Measurements from ENCODE around the gene CERCAM. TPM values are rescaled to one million over a fixed set of nuclear protein-coding genes. Genes with fewer than 3 reads are reported as not detected.
"Not testable (repeated sequence)": the region's sequence is repeated elsewhere in the genome, so short reads cannot be mapped to it uniquely, and the experiment has no call there.

Gene CERCAM
- total RNA-seq, 2 experiments from 2014 or later, result 0.33 to 0.57 TPM

DNA sequence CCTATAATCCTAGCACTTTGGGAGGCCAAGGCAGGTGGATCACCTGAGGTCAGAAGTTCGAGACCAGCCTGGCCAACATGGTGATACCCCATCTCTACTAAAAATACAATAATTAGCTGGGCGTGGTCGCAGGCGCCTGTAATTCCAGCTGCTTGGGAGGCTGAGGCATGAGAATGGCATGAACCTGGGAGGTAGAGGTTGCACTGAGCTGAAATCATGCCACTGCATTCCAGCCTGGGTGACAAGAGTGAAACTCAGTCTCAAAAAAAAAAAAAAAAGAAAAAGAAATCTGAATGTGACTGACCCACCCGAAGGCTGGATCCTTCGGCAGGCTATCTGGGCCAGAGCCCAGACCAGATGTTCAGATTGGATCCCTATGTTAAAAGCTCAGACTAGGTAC, 2.7 kb downstream of the CERCAM start:
- H3K9me3 Mint-ChIP-seq; H3K4me1 Mint-ChIP-seq (ENCODE audit: low read depth); H3K27ac Mint-ChIP-seq; H3K36me3 Mint-ChIP-seq (ENCODE audit: low read depth); H3K4me3 Mint-ChIP-seq; intact Hi-C loops (cut with micrococcal nuclease); DNase-seq: not testable (repeated sequence)
- CTCF ChIA-PET, result interaction anchor here (0.6 to 1.5 kb wide), 3 partner anchors 15 to 395 kb away, joined by 3 to 6 read pairs (median 3); partner anchors contain the start of gene ENDOG
- peaks cover 14% of the 10 kb centered on the region for H3K27me3 Mint-ChIP-seq (ENCODE audit: low read depth)

- H3K36me3 Mint-ChIP-seq (ENCODE audit: low read depth), result no peaks in the 10 kb centered on the region
- peaks cover 7% of the 10 kb centered on the region for H3K27me3 Mint-ChIP-seq (ENCODE audit: low read depth)
- DNase-seq, result no peak
- no peak overlapping the region for H3K27ac Mint-ChIP-seq
- intact Hi-C loops (cut with micrococcal nuclease), result no loop called here
- CTCF ChIA-PET, result interaction anchor here (1.0 to 1.5 kb wide), 2 partner anchors 14 to 129 kb away, joined by 3 to 6 read pairs; no protein-coding TSS in a partner anchor
- H3K4me1 Mint-ChIP-seq (ENCODE audit: low read depth), result peaks cover 7% of the 10 kb centered on the region
- no peak overlapping the region for H3K4me3 Mint-ChIP-seq
- H3K9me3 Mint-ChIP-seq, result no peaks in the 10 kb centered on the region
Observed at GRCh38 chr9:128424268-128424780, 3.7 kb downstream of the CERCAM start.

- no peak overlapping the region for H3K27ac Mint-ChIP-seq
- CTCF ChIA-PET, result interaction anchor here (0.6 to 1.3 kb wide), 2 partner anchors 10 to 108 kb away, joined by 3 to 6 read pairs; no protein-coding TSS in a partner anchor
- H3K27me3 Mint-ChIP-seq (ENCODE audit: low read depth), result no peaks in the 10 kb centered on the region
Observed at GRCh38 chr9:128428644-128429512, 8.2 kb downstream of the CERCAM start.

GRCh38 chr9:128429513-128430086, 8.9 kb downstream of the CERCAM start:
- Mint-ChIP-seq H3K9me3 (no peaks in the 10 kb centered on the region), H3K27ac (no peak overlapping the region), H3K27me3 (ENCODE audit: low read depth) (no peaks in the 10 kb centered on the region), H3K36me3 (ENCODE audit: low read depth) (no peaks in the 10 kb centered on the region), H3K4me1 (ENCODE audit: low read depth) (no peaks in the 10 kb centered on the region), H3K4me3 (no peak overlapping the region)
- intact Hi-C loops (cut with micrococcal nuclease), result no loop called here
- CTCF ChIA-PET, result interaction anchor here (0.6 to 1.3 kb wide), 2 partner anchors 9 to 107 kb away, joined by 3 to 6 read pairs; no protein-coding TSS in a partner anchor
- DNase-seq, result no peak

More at GRCh38 chr9:128428644-128429512, 8.2 kb downstream of the CERCAM start:
- Mint-ChIP-seq H3K4me3 (no peak overlapping the region), H3K36me3 (ENCODE audit: low read depth) (no peaks in the 10 kb centered on the region), H3K9me3 (no peaks in the 10 kb centered on the region), H3K4me1 (ENCODE audit: low read depth) (no peaks in the 10 kb centered on the region)
- no peak for DNase-seq
- intact Hi-C loops (cut with micrococcal nuclease), result no loop called here

DNA sequence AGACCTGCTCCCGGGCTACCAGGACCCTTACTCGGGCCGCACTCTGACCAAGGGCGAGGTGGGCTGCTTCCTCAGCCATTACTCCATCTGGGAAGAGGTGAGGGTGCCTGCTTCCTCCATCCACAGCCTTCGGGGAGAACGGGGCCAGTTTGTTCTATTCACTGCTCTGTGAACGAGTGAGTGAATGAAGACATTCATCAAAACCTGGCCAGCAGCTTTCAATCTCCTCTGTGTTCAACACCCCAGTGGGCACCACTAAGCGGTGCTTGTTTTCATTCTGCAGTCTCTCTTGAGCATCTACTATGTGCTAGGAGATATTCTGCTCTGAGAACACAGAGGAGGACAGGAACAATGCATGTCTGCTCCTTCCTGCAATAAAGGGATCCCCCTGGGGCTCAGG, 10.6 kb downstream of the CERCAM start:
- intact Hi-C loops (cut with micrococcal nuclease), result no loop called here
- Mint-ChIP-seq H3K9me3 (no peaks in the 10 kb centered on the region), H3K27ac (no peak overlapping the region), H3K27me3 (ENCODE audit: low read depth) (no peaks in the 10 kb centered on the region), H3K4me1 (ENCODE audit: low read depth) (no peaks in the 10 kb centered on the region), H3K4me3 (no peak overlapping the region), H3K36me3 (ENCODE audit: low read depth) (no peaks in the 10 kb centered on the region)
- DNase-seq, result no peak
- CTCF ChIA-PET, result interaction anchor here (0.6 kb wide), 1 partner anchor 18 kb away, joined by 3 read pairs; no protein-coding TSS in a partner anchor

GRCh38 chr9:128434340-128434739, 13.7 kb downstream of the CERCAM start:
- no peak overlapping the region for H3K27ac Mint-ChIP-seq
- no peaks in the 10 kb centered on the region for H3K4me1 Mint-ChIP-seq (ENCODE audit: low read depth)
- CTCF ChIA-PET, result no interaction called here
- DNase-seq, result no peak
- H3K4me3 Mint-ChIP-seq, result no peak overlapping the region
- no peaks in the 10 kb centered on the region for H3K36me3 Mint-ChIP-seq (ENCODE audit: low read depth)
- intact Hi-C loops (cut with micrococcal nuclease), result no loop called here
- no peaks in the 10 kb centered on the region for H3K27me3 Mint-ChIP-seq (ENCODE audit: low read depth)
- no peaks in the 10 kb centered on the region for H3K9me3 Mint-ChIP-seq

DNA sequence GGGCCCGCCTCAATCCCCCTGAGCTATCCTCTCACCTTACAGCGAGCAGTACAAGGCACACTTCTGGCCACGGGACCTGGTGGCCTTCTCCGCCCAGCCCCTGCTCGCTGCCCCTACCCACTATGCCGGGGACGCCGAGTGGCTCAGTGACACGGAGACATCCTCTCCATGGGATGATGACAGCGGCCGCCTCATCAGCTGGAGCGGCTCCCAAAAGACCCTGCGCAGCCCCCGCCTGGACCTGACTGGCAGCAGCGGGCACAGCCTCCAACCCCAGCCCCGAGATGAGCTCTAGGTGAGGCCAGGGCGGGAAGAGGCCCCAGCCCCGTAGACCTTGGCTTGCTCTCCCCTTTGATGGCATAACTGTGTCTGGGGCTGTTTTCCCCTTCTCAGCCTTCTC, 15.0 kb downstream of the CERCAM start:
- H3K4me1 Mint-ChIP-seq (ENCODE audit: low read depth), result no peaks in the 10 kb centered on the region
- intact Hi-C loops (cut with micrococcal nuclease), result no loop called here
- H3K27me3 Mint-ChIP-seq (ENCODE audit: low read depth), result no peaks in the 10 kb centered on the region
- H3K36me3 Mint-ChIP-seq (ENCODE audit: low read depth), result no peaks in the 10 kb centered on the region
- CTCF ChIA-PET, result interaction anchor here (0.6 to 0.7 kb wide), 2 partner anchors 23 to 326 kb away, joined by 3 read pairs; no protein-coding TSS in a partner anchor
- no peaks in the 10 kb centered on the region for H3K9me3 Mint-ChIP-seq
- DNase-seq, result no peak
- H3K4me3 Mint-ChIP-seq, result no peak overlapping the region
- H3K27ac Mint-ChIP-seq, result no peak overlapping the region

- no peak overlapping the region for H3K27ac Mint-ChIP-seq
- H3K4me1 Mint-ChIP-seq (ENCODE audit: low read depth), result no peaks in the 10 kb centered on the region
- H3K27me3 Mint-ChIP-seq (ENCODE audit: low read depth), result no peaks in the 10 kb centered on the region
- peak; percentile 91 for DNase-seq
- H3K9me3 Mint-ChIP-seq, result no peaks in the 10 kb centered on the region
- no peak overlapping the region for H3K4me3 Mint-ChIP-seq
- CTCF ChIA-PET, result interaction anchor here (0.6 to 1.9 kb wide), 30 partner anchors 9 to 323 kb away, joined by 3 to 14 read pairs (median 4); partner anchors contain the start of genes CERCAM and URM1
- intact Hi-C loops (cut with micrococcal nuclease), result loop anchor here (1.0 kb wide), 1 partner anchor 19 kb away; no protein-coding TSS in a partner anchor
- no peaks in the 10 kb centered on the region for H3K36me3 Mint-ChIP-seq (ENCODE audit: low read depth)
Observed at GRCh38 chr9:128438343-128439109, 17.9 kb downstream of the CERCAM start.

DNA sequence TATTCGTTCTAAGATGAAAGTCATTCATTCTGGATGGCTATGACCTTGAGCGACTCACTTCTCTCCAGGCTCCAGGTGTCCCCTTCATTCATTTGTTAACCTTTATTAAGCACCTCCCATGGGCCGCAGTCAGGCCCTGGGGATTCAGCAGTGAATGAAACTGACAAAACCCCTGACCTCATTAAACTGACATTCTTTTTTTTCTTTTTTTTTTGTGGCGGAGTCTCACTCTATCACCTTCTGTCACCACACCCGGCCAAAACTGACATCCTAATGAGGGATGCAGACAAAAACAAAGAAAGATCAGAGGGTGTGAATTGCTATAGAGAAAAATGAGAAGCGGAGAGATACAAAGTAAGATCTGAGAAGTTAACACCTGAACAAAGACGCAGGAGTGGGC, 18.6 kb downstream of the CERCAM start:
- H3K27ac Mint-ChIP-seq, result no peak overlapping the region
- no peaks in the 10 kb centered on the region for H3K4me1 Mint-ChIP-seq (ENCODE audit: low read depth)
- H3K9me3 Mint-ChIP-seq, result no peaks in the 10 kb centered on the region
- H3K36me3 Mint-ChIP-seq (ENCODE audit: low read depth), result no peaks in the 10 kb centered on the region
- H3K27me3 Mint-ChIP-seq (ENCODE audit: low read depth), result no peaks in the 10 kb centered on the region
- intact Hi-C loops (cut with micrococcal nuclease), result no loop called here
- CTCF ChIA-PET, result interaction anchor here (0.6 to 1.9 kb wide), 25 partner anchors 8 to 322 kb away, joined by 3 to 14 read pairs (median 3); partner anchors contain the start of genes CERCAM and URM1
- DNase-seq, result no peak
- no peak overlapping the region for H3K4me3 Mint-ChIP-seq

GRCh38 chr9:128442150-128442549, 21.5 kb downstream of the CERCAM start:
- DNase-seq, result no peak
- Mint-ChIP-seq H3K9me3 (no peaks in the 10 kb centered on the region), H3K36me3 (ENCODE audit: low read depth) (no peaks in the 10 kb centered on the region), H3K4me3 (no peak overlapping the region), H3K27ac (no peak overlapping the region), H3K27me3 (ENCODE audit: low read depth) (no peaks in the 10 kb centered on the region), H3K4me1 (ENCODE audit: low read depth) (no peaks in the 10 kb centered on the region)
- intact Hi-C loops (cut with micrococcal nuclease), result no loop called here
- CTCF ChIA-PET, result interaction anchor here (0.6 to 1.2 kb wide), 2 partner anchors 10 to 340 kb away, joined by 3 read pairs; no protein-coding TSS in a partner anchor

DNA sequence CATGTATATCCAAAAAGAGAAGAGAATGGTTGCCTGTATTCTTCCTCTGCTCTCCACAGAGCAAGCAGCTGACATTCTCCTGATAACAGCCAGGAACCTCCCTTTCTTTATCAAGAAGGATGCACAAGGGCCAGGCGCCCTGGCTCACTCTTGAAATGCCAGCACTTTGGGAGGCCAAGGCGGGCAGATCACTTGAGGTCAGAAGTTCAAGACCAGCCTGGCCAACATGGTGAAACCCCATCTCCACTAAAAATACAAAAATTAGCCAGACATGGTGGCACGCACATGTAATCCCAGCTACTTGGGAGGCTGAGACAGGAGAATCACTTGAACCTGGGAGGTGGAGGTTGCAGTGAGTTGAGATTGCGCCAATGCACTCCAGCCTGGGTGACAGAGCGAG, 25.8 kb downstream of the CERCAM start:
- H3K4me3 Mint-ChIP-seq; H3K4me1 Mint-ChIP-seq (ENCODE audit: low read depth); H3K36me3 Mint-ChIP-seq (ENCODE audit: low read depth); H3K27me3 Mint-ChIP-seq (ENCODE audit: low read depth); DNase-seq; H3K27ac Mint-ChIP-seq; H3K9me3 Mint-ChIP-seq; intact Hi-C loops (cut with micrococcal nuclease): not testable (repeated sequence)
- CTCF ChIA-PET, result interaction anchor here (0.5 to 2.6 kb wide), 2 partner anchors 8 to 107 kb away, joined by 3 to 14 read pairs; no protein-coding TSS in a partner anchor

Measured in activated naive CD4-positive, alpha-beta T cell treated with anti-CD3 and anti-CD28 coated beads for 36 hours (primary cell).